Endodermal cell (in vitro differentiated cells): ENCODE results near the gene DCTN4. TPM values are rescaled to one million over a fixed set of nuclear protein-coding genes. Genes with fewer than 3 reads are reported as not detected.

Experiments used
- DNase-seq: peaks from one replicate; pipeline ENCODE4 v3.0.0-alpha.2; 2017
- H3K27ac ChIP-seq: 2 replicates; pipeline ENCODE4 v1.5.1; 2013; ENCODE audit warnings: mild to moderate bottlenecking, low read depth, low read length, moderate library complexity
- H3K27me3 ChIP-seq: 2 replicates; pipeline ENCODE4 v1.6.1; 2013; ENCODE audit warnings: mild to moderate bottlenecking, low read length, moderate library complexity; ENCODE audit not compliant: insufficient read depth, control insufficient read depth, poor library complexity, severe bottlenecking
- H3K36me3 ChIP-seq: 2 replicates; pipeline ENCODE4 v1.7.0; 2013; ENCODE audit warnings: mild to moderate bottlenecking, low read length, moderate library complexity; ENCODE audit not compliant: control insufficient read depth, insufficient read depth
- H3K4me1 ChIP-seq: one replicate; pipeline ENCODE4 v1.7.0; 2013; ENCODE audit warnings: low read length; ENCODE audit not compliant: control insufficient read depth, insufficient read depth
- H3K4me3 ChIP-seq: 2 replicates; pipeline ENCODE4 v1.5.1; 2013; ENCODE audit warnings: mild to moderate bottlenecking, low read length, moderate library complexity
- H3K9ac ChIP-seq: 2 replicates; pipeline ENCODE4 v1.6.1; 2013; ENCODE audit warnings: mild to moderate bottlenecking, low read length, moderate library complexity; ENCODE audit not compliant: poor library complexity, severe bottlenecking; ENCODE audit errors: extremely low read depth
- H3K9me3 ChIP-seq: 2 replicates; pipeline ENCODE4 v1.6.1; 2013; ENCODE audit warnings: mild to moderate bottlenecking, low read length, moderate library complexity; ENCODE audit not compliant: control insufficient read depth
- H3K27ac Mint-ChIP-seq: 2 replicates; pipeline ENCODE4 v1.8.0; 2020; ENCODE audit warnings: mixed read lengths
- H3K27me3 Mint-ChIP-seq: 2 replicates; pipeline ENCODE4 v1.8.0; 2021; ENCODE audit warnings: mild to moderate bottlenecking, mixed read lengths; ENCODE audit not compliant: insufficient read depth
- H3K36me3 Mint-ChIP-seq: 2 replicates; pipeline ENCODE4 v1.8.0; 2020; ENCODE audit warnings: low read depth, mixed read lengths
- H3K4me1 Mint-ChIP-seq: 2 replicates; pipeline ENCODE4 v1.8.0; 2020; ENCODE audit warnings: mixed read lengths
- H3K4me3 Mint-ChIP-seq: 2 replicates; pipeline ENCODE4 v1.8.0; 2020; ENCODE audit warnings: mild to moderate bottlenecking, moderate library complexity, mixed read lengths
- H3K9me3 Mint-ChIP-seq: 2 replicates; pipeline ENCODE4 v1.8.0; 2020; ENCODE audit warnings: mild to moderate bottlenecking, mixed read lengths
- WGBS, 2 experiments: methylation state at CpG; one replicate each; pipeline versions ENCODE4 v1.1.5 to v1.1.7; 2013; ENCODE audit warnings: missing lambda C conversion rate in 2 of 2, mixed read lengths in 1 of 2; ENCODE audit not compliant: insufficient coverage in 1 of 2, insufficient read length in 1 of 2; 5-methylcytosine and 5-hydroxymethylcytosine counted together
- total RNA-seq, 2 donors: library from RNA; stranded (reverse); fragmentation: NEBNext Ultra II Directional in 1 of 2; extraction: Animal tissue kit (Norgen Biotek cat#: 25700) in 1 of 2; gene quantifications; 2 replicates in 1 of 2; 3 replicates in 1 of 2; pipeline ENCODE4 v1.2.1, GENCODE V29; 2021
- TF ChIP-seq, protein P1 (sequence below): fragments of 200-600 bp; sonication (generic); conservative IDR thresholded peaks from 2 replicates; pipeline ENCODE4 v1.5.0; 2021; ENCODE audit warnings: antibody characterized with exemption, mild to moderate bottlenecking

DCTN4 gene
- total RNA-seq, 2 donors from 2014 or later, result 51.5 to 64.3 TPM

- H3K36me3 ChIP-seq, result peaks cover 49% of the 10 kb centered on the region
- no peaks in the 10 kb centered on the region for H3K4me1 ChIP-seq
- no peak overlapping the region for H3K4me3 Mint-ChIP-seq
- H3K9ac ChIP-seq, result no peak overlapping the region
- no peak for DNase-seq
- no peak overlapping the region for H3K4me3 ChIP-seq
- no peak overlapping the region for H3K27ac Mint-ChIP-seq
- peaks cover 10% of the 10 kb centered on the region for H3K4me1 Mint-ChIP-seq
- TF ChIP-seq, protein P1, sequence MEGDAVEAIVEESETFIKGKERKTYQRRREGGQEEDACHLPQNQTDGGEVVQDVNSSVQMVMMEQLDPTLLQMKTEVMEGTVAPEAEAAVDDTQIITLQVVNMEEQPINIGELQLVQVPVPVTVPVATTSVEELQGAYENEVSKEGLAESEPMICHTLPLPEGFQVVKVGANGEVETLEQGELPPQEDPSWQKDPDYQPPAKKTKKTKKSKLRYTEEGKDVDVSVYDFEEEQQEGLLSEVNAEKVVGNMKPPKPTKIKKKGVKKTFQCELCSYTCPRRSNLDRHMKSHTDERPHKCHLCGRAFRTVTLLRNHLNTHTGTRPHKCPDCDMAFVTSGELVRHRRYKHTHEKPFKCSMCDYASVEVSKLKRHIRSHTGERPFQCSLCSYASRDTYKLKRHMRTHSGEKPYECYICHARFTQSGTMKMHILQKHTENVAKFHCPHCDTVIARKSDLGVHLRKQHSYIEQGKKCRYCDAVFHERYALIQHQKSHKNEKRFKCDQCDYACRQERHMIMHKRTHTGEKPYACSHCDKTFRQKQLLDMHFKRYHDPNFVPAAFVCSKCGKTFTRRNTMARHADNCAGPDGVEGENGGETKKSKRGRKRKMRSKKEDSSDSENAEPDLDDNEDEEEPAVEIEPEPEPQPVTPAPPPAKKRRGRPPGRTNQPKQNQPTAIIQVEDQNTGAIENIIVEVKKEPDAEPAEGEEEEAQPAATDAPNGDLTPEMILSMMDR, result no peak
- no peak overlapping the region for H3K27ac ChIP-seq
- H3K27me3 Mint-ChIP-seq, result no peaks in the 10 kb centered on the region
- H3K36me3 Mint-ChIP-seq, result peaks cover 91% of the 10 kb centered on the region
- no peaks in the 10 kb centered on the region for H3K27me3 ChIP-seq
- H3K9me3 Mint-ChIP-seq, result peaks cover 51% of the 10 kb centered on the region
- peaks cover 43% of the 10 kb centered on the region for H3K9me3 ChIP-seq
- 94 to 96% methylated on average over 7 of the region's 7 CpGs for WGBS, 2 experiments
Measured at GRCh38 chr5:150738862-150739261, 20.0 kb downstream of the DCTN4 start.

DNA sequence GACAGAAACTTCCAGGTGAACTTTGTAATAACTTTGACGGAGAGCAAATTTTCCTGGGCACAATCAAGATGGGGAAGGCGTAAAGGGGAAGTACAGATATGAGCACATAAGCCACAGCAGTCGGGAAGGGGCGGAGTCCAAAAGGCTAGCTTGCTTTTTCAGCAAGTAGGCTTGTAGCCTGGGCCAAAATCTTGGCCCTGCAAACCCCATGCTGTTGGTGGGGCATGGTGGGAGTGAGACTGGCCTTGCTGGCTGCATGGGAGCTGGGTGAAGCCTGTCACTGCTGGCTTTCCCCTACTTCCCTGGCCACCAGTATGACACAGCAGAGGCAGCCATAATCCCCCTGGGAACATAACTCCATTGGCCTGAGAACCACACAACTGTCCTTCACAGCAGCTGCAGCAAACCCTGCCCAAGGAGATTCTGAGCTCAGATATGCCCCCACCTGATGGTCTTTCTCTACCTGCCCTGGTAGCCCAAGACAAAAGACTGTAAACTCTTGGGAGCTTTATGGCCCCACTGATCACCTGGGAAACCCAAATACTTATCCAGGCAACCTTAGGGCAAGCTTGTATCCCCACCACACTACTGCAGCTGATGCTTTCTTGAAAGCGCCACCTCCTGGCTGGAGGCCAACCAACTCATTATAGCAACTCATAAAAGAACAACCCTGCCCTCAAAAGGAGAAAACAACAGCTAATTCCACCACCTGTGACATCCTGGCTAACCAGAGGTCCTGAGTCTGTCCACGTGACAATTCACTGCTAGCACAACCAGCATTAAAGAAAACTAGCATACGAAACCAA lies 24.0 kb downstream of the DCTN4 start:
- Histone ChIP-seq H3K4me3 (no peak overlapping the region), H3K9me3 (peaks cover 32% of the 10 kb centered on the region), H3K27me3 (no peaks in the 10 kb centered on the region), H3K36me3 (peaks cover 64% of the 10 kb centered on the region), H3K27ac (no peak overlapping the region), H3K9ac (no peak overlapping the region), H3K4me1 (no peaks in the 10 kb centered on the region)
- 92 to 96% methylated on average over 4 to 7 of the region's 7 CpGs for WGBS, 2 experiments
- H3K9me3 Mint-ChIP-seq, result peaks cover 30% of the 10 kb centered on the region
- no peak for DNase-seq
- TF ChIP-seq, protein P1, result no peak
- no peak overlapping the region for H3K27ac Mint-ChIP-seq
- H3K36me3 Mint-ChIP-seq, result peaks cover 87% of the 10 kb centered on the region
- H3K27me3 Mint-ChIP-seq, result no peaks in the 10 kb centered on the region
- peaks cover 10% of the 10 kb centered on the region for H3K4me1 Mint-ChIP-seq
- no peak overlapping the region for H3K4me3 Mint-ChIP-seq

DNA sequence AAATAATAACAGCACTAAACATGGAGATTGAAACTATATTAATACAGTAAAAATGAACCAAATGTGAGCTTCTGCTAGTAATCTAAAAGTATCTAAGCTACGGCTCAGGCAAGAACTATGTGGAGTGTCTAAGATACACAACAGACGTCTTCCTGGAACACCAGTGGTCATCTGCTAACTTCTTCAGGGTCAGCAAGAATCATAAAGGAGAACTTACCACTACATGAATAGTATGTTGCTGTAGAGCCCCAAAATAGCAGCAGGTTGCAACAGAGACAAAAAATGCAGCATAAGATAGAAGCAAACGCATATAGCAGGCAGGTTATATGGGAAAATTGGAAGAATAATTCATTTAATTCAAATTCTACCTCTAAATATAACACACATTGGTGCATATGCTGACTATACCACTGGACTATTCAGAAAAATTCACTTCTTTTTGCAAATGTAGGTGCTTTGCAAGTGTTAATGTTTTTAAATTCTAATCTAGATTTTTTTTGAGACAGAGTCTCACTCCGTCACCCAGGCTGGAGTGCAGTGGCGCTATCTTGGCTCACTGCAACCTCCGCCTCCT lies 27.1 kb downstream of the DCTN4 start:
- H3K27ac ChIP-seq, result no peak overlapping the region
- no peak overlapping the region for H3K9ac ChIP-seq
- TF ChIP-seq, protein P1, result no peak
- Mint-ChIP-seq H3K4me1 (no peaks in the 10 kb centered on the region), H3K9me3 (peaks cover 25% of the 10 kb centered on the region), H3K36me3 (peaks cover 76% of the 10 kb centered on the region), H3K27me3 (no peaks in the 10 kb centered on the region), H3K27ac (no peak overlapping the region), H3K4me3 (no peak overlapping the region)
- H3K36me3 ChIP-seq, result peaks cover 82% of the 10 kb centered on the region
- peaks cover 19% of the 10 kb centered on the region for H3K9me3 ChIP-seq
- H3K4me3 ChIP-seq, result no peak overlapping the region
- no peak for DNase-seq
- WGBS, 2 experiments, result 97 to 100% methylated on average over 4 to 6 of the region's 6 CpGs
- H3K27me3 ChIP-seq, result no peaks in the 10 kb centered on the region
- no peaks in the 10 kb centered on the region for H3K4me1 ChIP-seq
